Activated CD4-positive, alpha-beta memory T cell treated with anti-CD3 and anti-CD28 coated beads for 36 hours (primary cell): ENCODE measurements around the gene LRRC2. TPM values are rescaled to one million over a fixed set of nuclear protein-coding genes. Genes with fewer than 3 reads are reported as not detected.

ENCODE experiments used
- CTCF ChIA-PET: fragments of 350-600 bp; sonication (Branson Sonifier 250); formaldehyde crosslinking; loops from one replicate; lab custom pipeline; 2021; ENCODE audit warnings: antibody characterized with exemption, inconsistent platforms; lab: Charles Lee
- POLR2A ChIA-PET: fragments of 350-600 bp; sonication (Branson Sonifier 250); formaldehyde crosslinking; loops from one replicate; lab custom pipeline; 2021; ENCODE audit warnings: antibody characterized with exemption; lab: Charles Lee
- DNase-seq: peaks from one replicate; pipeline ENCODE4 v3.0.0-alpha.2; 2020
- H3K27ac Mint-ChIP-seq: one replicate; pipeline ENCODE4 v1.8.0; 2021; ENCODE audit warnings: mixed read lengths
- H3K27me3 Mint-ChIP-seq: one replicate; pipeline ENCODE4 v1.8.0; 2021; ENCODE audit warnings: mixed read lengths
- H3K36me3 Mint-ChIP-seq: one replicate; pipeline ENCODE4 v1.8.0; 2021; ENCODE audit warnings: mixed read lengths
- H3K4me1 Mint-ChIP-seq: one replicate; pipeline ENCODE4 v1.8.0; 2021; ENCODE audit warnings: low read depth, mixed read lengths
- H3K4me3 Mint-ChIP-seq: one replicate; pipeline ENCODE4 v1.8.0; 2021; ENCODE audit warnings: mild to moderate bottlenecking, mixed read lengths
- H3K9me3 Mint-ChIP-seq: one replicate; pipeline ENCODE4 v1.8.0; 2021; ENCODE audit warnings: mixed read lengths
- intact Hi-C: fragments of 100-400 bp; cut with micrococcal nuclease; formaldehyde crosslinking; loops from one replicate; pipeline ENCODE4 v1.15.1; 2023
- total RNA-seq, 2 experiments: library from RNA; stranded (reverse); gene quantifications; one replicate each; pipeline ENCODE4 v1.2.3, GENCODE V29; 2021

Gene LRRC2
- total RNA-seq, 2 experiments from 2014 or later = not detected

GRCh38 chr3:46519952-46520351 is 46.1 kb downstream of the LRRC2 start:
- intact Hi-C loops = no loop called here
- Mint-ChIP-seq H3K9me3 (no peaks in the 10 kb centered on the region), H3K27me3 (no peaks in the 10 kb centered on the region), H3K36me3 (no peaks in the 10 kb centered on the region), H3K4me1 (no peaks in the 10 kb centered on the region), H3K27ac (no peak overlapping the region), H3K4me3 (no peak overlapping the region)
- CTCF ChIA-PET = interaction anchor here (1.2 to 1.8 kb wide), 2 partner anchors 32 to 39 kb away, joined by 3 to 5 read pairs; no protein-coding TSS in a partner anchor
- POLR2A ChIA-PET = no interaction called here
- DNase-seq = no peak

DNA sequence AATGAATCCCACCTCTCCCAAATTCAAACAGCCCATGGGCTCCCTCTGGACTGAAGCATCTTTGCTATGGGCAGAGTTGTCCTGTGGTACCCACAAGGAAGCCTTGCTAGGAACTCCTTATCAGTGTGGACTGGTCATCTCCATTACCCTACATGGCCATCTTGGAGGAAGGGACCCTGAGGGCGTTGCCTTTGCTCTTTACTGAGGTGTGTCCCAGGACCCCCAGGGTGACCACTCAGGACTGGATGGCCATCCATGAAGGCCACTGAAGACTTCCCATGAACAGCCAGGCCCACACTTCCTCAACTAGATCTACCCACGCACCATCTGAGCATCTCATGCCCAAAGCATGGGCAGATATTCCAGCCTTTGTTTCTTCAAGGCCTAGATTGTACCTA is 48.3 kb downstream of the LRRC2 start:
- Mint-ChIP-seq H3K27ac (no peak overlapping the region), H3K27me3 (no peaks in the 10 kb centered on the region), H3K4me3 (no peak overlapping the region), H3K36me3 (no peaks in the 10 kb centered on the region), H3K4me1 (no peaks in the 10 kb centered on the region), H3K9me3 (no peaks in the 10 kb centered on the region)
- intact Hi-C loops = no loop called here
- CTCF ChIA-PET = interaction anchor here (1.1 kb wide), 1 partner anchor 29 kb away, joined by 4 read pairs; no protein-coding TSS in a partner anchor
- DNase-seq = no peak
- POLR2A ChIA-PET = no interaction called here

GRCh38 chr3:46517016-46517783 is 48.9 kb downstream of the LRRC2 start:
- Mint-ChIP-seq H3K27me3 (peaks cover 3% of the 10 kb centered on the region), H3K27ac (no peak overlapping the region), H3K4me1 (no peaks in the 10 kb centered on the region), H3K36me3 (no peaks in the 10 kb centered on the region), H3K9me3 (no peaks in the 10 kb centered on the region), H3K4me3 (no peak overlapping the region)
- CTCF ChIA-PET = interaction anchor here (1.1 kb wide), 1 partner anchor 28 kb away, joined by 4 read pairs; no protein-coding TSS in a partner anchor
- POLR2A ChIA-PET = no interaction called here
- no peak for DNase-seq
- intact Hi-C loops = no loop called here

DNA sequence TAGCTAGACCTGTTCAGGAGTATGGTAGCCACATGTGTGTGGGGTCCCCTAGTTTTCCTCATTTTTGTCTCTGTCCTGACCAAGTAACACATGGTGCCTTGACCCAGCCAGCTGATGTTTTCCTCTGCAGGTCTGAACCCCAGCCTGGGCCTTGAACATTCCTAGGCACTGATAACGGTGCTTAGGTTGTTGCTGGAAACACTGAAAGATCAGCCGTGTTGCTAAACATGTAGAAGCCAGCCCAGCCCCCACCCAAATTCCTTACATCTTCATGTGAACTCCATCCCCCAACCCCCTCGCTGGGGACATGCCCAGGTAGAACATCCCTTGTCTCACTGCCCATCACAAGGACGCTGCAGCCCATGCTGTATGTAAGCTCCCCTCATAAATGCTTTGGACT is 49.6 kb downstream of the LRRC2 start:
- Mint-ChIP-seq H3K9me3 (no peaks in the 10 kb centered on the region), H3K4me3 (no peak overlapping the region), H3K27me3 (peaks cover 5% of the 10 kb centered on the region), H3K36me3 (no peaks in the 10 kb centered on the region), H3K4me1 (no peaks in the 10 kb centered on the region), H3K27ac (no peak overlapping the region)
- CTCF ChIA-PET = no interaction called here
- no peak for DNase-seq
- intact Hi-C loops = no loop called here
- POLR2A ChIA-PET = no interaction called here

DNA sequence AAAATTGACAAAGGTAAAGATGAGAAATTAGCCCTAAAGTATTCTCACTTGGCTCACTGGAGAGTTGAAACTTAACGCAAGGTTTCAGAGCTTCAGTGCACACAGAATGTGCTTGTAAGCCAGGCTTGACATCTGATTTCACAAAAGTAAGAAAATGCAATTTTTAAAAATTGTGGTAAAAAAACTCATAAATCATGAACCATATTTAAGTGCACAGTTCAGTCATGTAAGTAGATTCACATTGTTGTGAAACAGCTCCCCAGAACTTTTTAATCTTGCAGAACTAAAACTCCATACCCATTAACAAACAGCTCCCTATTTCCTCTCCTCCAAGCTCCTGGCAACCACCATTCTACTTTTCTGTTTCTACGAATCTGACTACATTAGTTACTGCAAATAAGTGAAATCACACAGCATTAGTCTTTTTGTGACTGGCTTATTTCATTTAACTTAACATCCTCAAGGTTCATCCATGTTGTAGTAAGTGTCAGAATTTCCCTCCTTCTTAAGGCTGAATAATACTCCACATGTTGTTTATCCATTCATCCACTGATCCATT is 53.8 kb downstream of the LRRC2 start:
- H3K4me1 Mint-ChIP-seq = no peaks in the 10 kb centered on the region
- ChIA-PET POLR2A (no interaction called here), CTCF (no interaction called here)
- peaks cover 5% of the 10 kb centered on the region for H3K27me3 Mint-ChIP-seq
- no peaks in the 10 kb centered on the region for H3K9me3 Mint-ChIP-seq
- no peak for DNase-seq
- no peak overlapping the region for H3K27ac Mint-ChIP-seq
- no peak overlapping the region for H3K4me3 Mint-ChIP-seq
- H3K36me3 Mint-ChIP-seq = no peaks in the 10 kb centered on the region
- intact Hi-C loops = no loop called here

DNA sequence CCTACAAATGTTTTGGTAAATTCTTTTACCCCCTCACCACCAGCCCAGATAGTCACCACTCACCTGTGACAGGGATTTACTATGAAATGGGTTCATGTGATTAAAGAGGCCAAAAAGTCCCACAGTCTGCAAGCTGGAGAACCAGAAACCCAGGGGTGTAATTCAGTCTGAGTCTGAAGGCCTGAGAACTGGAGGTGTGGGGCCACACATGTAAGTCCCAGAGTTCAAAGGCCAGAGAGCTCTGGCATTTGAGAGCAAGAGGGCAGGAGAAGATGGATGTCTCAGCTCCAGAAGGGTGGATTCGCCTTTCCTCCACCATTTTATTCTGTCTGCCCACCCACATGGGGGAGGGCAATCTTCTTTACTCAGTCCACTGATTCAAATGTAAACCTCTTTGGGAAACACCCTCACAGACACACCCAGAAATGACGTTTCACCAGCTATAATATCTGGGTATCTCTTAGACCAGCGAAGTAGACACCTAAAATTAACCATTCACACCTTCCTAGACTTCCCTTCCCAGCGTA is 56.4 kb downstream of the LRRC2 start:
- ChIA-PET CTCF (interaction anchor here (0.6 to 1.8 kb wide), 3 partner anchors 13 to 49 kb away, joined by 3 to 10 read pairs (median 3); partner anchors contain the start of gene RTP3), POLR2A (no interaction called here)
- Mint-ChIP-seq H3K4me1 (peaks cover 7% of the 10 kb centered on the region), H3K36me3 (no peaks in the 10 kb centered on the region), H3K27me3 (peaks cover 5% of the 10 kb centered on the region), H3K9me3 (no peaks in the 10 kb centered on the region), H3K4me3 (no peak overlapping the region), H3K27ac (no peak overlapping the region)
- no peak for DNase-seq
- intact Hi-C loops = no loop called here

DNA sequence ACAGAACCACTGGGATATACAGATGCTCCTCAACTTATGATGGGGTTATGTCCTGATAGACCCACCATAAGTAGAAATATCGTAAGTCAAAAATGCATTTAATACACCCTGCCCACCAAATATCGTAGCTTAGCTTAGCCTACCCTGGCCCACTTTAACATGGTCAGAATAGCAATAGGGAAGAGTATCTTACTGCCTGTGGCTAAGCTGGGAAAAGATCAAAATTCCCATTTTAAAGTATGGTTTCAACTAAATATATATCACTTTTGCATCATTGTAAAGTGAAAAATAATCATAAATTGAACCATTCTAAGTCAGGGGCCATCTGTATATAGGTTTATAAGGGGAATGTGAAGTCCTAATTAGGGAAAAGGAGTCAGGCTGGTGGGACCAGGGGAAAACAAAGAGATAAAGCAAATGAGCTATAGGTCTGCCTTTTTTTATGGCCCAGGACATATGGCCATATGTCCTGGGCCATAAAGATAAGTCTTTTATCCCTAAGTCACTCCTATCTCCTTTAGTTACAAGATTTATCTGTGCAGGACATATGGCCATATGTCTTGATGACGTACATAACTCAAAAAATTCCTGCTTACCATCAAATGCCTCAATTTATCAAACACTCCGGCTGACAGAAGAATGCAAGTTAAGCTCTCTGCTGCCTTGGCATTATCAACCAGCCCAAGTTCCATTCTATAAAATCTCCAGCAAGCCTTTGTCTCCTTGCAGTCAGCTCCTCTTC is 57.1 kb downstream of the LRRC2 start:
- CTCF ChIA-PET = interaction anchor here (0.6 to 1.8 kb wide), 3 partner anchors 12 to 49 kb away, joined by 3 to 10 read pairs (median 3); partner anchors contain the start of gene RTP3
- Mint-ChIP-seq H3K4me1 (peaks cover 9% of the 10 kb centered on the region), H3K27ac (no peak overlapping the region), H3K36me3 (no peaks in the 10 kb centered on the region), H3K4me3 (no peak overlapping the region), H3K27me3 (peaks cover 5% of the 10 kb centered on the region), H3K9me3 (no peaks in the 10 kb centered on the region)
- intact Hi-C loops = no loop called here
- DNase-seq = no peak
- POLR2A ChIA-PET = no interaction called here

DNA sequence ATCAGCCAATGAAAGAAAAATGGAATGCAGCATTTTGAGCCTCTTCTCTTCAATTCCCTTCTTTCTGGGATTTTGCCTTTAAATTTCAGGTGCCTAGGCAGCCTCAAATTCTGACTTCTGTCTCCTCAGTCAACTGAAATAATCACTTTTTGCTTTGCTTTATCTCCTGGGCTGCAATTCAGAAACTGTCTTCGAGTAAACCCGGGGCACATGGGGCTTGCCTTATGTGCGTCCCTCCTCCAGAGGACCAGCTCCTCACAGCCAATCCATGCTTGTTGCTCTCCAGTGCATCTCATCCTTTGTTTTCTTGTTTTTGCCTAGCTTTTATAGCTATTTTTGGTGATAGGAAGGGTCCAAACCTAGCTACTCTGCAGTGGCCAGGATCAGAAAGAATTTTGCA is 59.6 kb downstream of the LRRC2 start:
- Mint-ChIP-seq H3K27me3 (no peaks in the 10 kb centered on the region), H3K9me3 (peaks cover 3% of the 10 kb centered on the region), H3K27ac (no peak overlapping the region), H3K4me3 (no peak overlapping the region), H3K4me1 (peaks cover 12% of the 10 kb centered on the region), H3K36me3 (no peaks in the 10 kb centered on the region)
- ChIA-PET POLR2A (no interaction called here), CTCF (no interaction called here)
- no peak for DNase-seq
- intact Hi-C loops = no loop called here

DNA sequence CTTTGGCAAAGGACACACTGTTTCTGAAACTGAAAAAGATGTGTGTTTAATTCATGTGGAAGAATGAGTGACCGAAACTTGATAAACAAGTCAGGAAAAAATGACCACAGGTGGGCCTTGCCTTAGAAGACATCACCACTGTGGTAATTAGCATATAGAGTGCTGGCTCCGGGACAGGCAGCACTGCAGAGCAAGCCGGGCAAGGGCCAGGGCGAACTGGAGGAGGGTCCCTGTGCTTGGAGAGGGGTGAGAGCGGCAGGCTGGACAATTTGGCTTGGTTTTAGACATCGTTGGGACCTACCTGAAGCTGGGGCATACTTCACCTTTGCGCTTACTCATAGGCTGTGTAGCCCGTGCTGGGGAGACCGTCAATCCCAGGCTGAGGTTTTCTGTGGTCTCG is 60.1 kb downstream of the LRRC2 start:
- intact Hi-C loops = no loop called here
- ChIA-PET POLR2A (no interaction called here), CTCF (interaction anchor here (1.3 kb wide), 1 partner anchor 33 kb away, joined by 3 read pairs; no protein-coding TSS in a partner anchor)
- no peaks in the 10 kb centered on the region for H3K27me3 Mint-ChIP-seq
- H3K36me3 Mint-ChIP-seq = no peaks in the 10 kb centered on the region
- H3K9me3 Mint-ChIP-seq = peaks cover 3% of the 10 kb centered on the region
- H3K4me3 Mint-ChIP-seq = no peak overlapping the region
- H3K27ac Mint-ChIP-seq = no peak overlapping the region
- H3K4me1 Mint-ChIP-seq = peaks cover 12% of the 10 kb centered on the region
- no peak for DNase-seq

DNA sequence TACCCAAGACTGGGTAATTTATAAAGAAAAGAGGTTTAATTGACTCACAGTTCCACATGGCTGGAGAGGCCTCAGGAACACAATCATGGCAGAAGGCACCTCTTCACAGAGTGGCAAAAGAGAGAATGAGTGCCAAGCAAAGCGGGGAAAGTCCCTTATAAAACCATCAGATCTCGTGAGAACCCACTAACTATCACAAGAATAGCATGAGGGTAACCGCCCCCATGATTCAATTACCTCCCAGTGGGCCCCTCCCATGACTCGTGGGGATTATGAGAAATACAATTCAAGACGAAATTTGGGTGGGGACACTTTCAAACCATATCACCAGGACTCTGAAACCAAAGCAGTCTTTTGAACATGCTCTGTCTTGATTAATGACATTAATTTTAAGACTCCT is 61.3 kb downstream of the LRRC2 start:
- H3K9me3 Mint-ChIP-seq = peaks cover 3% of the 10 kb centered on the region
- no peak overlapping the region for H3K27ac Mint-ChIP-seq
- H3K4me1 Mint-ChIP-seq = peaks cover 14% of the 10 kb centered on the region
- H3K27me3 Mint-ChIP-seq = no peaks in the 10 kb centered on the region
- intact Hi-C loops = no loop called here
- ChIA-PET POLR2A (no interaction called here), CTCF (interaction anchor here (1.3 kb wide), 1 partner anchor 34 kb away, joined by 3 read pairs; no protein-coding TSS in a partner anchor)
- H3K36me3 Mint-ChIP-seq = no peaks in the 10 kb centered on the region
- H3K4me3 Mint-ChIP-seq = no peak overlapping the region
- DNase-seq = peak; percentile 41

DNA sequence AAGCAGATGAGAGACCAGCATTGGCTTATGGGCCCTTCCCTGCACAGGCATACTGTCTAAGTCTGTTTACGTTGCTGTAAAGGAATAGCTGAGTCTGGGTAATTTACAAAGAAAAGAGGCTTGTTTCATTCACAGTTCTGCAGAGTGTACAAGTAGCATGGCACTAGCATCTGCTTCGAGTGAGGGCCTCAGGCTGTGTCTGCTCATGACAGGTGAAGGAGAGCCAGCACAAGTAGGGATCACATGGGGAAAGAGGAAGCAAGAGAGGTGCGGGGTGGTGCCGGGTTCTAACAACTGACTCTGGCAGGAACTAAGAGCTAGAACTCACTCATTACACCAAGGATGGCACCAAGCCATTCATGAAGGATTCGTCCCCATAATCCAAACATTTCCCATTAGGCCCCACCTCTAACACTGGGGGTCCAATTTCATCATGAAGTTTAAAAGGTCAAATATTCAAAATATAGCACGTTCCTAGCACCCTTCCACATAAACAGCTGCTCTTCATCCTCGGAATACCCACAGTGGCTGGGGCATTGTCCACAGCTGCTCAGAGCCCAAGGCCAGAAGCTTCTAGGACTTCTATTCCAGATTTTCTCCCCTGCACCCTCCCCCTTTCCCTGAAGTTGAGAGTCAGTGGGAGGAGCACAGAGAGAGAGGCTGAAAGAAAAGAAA is 62.8 kb downstream of the LRRC2 start:
- no peaks in the 10 kb centered on the region for H3K36me3 Mint-ChIP-seq
- no peak for DNase-seq
- POLR2A ChIA-PET = no interaction called here
- no peaks in the 10 kb centered on the region for H3K27me3 Mint-ChIP-seq
- CTCF ChIA-PET = interaction anchor here (1.2 to 3.0 kb wide), 3 partner anchors 14 to 126 kb away, joined by 3 to 18 read pairs (median 5); no protein-coding TSS in a partner anchor
- no peak overlapping the region for H3K27ac Mint-ChIP-seq
- peaks cover 14% of the 10 kb centered on the region for H3K4me1 Mint-ChIP-seq
- H3K4me3 Mint-ChIP-seq = no peak overlapping the region
- intact Hi-C loops = no loop called here
- peaks cover 3% of the 10 kb centered on the region for H3K9me3 Mint-ChIP-seq
